ENCODE results near the gene EPN3.
A peak's percentile ranks its signal among the peaks of the same experiment; 100 is the strongest.

EPN3 gene

DNA sequence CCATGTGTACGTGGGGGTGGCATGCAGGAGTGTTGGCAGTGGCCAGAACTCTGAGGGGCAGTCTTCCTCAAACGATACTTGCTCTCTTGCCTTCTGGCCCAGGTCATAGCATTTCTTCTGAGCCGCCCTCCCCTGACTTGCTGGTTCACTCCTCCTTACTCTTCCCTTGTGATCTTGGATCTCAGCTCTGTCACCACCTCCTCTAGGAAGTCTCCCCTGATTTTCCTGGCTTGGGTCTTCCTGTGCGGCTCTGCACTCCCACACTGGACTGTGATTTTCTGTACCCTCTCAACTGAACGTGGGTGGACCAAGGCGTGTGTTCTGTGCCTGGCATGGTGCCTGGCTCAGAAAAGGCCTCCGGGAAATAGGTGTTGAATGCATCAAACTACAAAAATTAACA is 2.9 kb downstream of the EPN3 start:
- no peak for DNase-seq (ENCODE audit: low read depth)

GRCh38 chr17:50536683-50537646 is 4.4 kb downstream of the EPN3 start:
- no peak for DNase-seq (ENCODE audit: low read depth)

GRCh38 chr17:50537721-50538548 is 5.4 kb downstream of the EPN3 start:
- DNase-seq (ENCODE audit: low read depth) = no peak

GRCh38 chr17:50538549-50539410 is 6.2 kb downstream of the EPN3 start:
- no peak for DNase-seq (ENCODE audit: low read depth)

- no peak for DNase-seq (ENCODE audit: low read depth)
Measured at GRCh38 chr17:50539762-50540559, 7.4 kb downstream of the EPN3 start.

DNA sequence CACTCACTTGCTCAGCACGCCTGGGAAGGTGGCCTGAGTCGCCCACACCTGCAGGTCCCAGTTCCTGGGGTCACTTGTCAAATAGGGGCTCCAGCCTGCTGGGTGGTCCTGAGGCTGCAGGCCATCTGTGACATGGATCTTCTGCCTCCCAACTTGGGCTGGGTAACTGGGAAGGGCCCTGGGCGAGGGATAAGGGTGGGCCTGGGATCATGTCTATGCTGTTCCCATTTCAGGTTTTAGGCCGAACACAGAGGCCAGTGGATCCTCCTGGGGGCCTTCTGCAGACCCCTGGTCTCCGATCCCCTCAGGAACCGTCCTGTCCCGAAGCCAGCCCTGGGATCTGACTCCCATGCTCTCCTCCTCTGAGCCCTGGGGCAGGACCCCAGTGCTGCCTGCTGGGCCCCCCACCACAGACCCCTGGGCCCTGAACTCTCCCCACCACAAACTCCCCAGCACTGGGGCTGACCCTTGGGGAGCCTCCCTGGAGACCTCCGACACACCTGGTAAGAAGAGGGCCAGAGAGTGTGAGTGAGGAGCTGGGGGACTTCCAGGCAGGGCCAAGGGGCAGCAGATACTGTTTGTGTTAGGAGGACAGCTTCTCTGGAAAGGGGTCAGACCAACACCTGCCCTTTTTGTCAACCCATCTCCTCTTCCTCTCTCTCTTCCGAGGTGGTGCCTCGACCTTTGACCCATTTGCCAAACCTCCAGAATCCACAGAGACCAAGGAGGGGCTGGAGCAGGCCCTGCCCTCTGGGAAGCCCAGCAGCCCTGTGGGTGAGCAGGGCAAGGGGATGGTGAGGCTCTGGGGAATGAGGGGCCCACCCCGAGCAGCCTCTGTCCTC is 8.2 kb downstream of the EPN3 start:
- no peak for DNase-seq (ENCODE audit: low read depth)

DNA sequence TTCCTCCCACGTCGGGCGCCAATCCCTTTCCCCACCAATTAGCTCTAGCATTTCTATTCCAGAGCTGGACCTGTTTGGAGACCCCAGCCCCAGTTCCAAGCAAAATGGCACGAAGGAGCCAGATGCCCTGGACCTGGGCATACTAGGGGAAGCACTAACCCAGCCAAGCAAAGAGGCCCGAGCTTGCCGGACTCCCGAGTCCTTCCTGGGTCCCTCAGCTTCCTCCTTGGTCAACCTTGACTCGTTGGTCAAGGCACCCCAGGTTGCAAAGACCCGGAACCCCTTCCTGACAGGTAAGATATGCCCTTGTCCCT is 8.8 kb downstream of the EPN3 start:
- no peak for DNase-seq (ENCODE audit: low read depth)

DNA sequence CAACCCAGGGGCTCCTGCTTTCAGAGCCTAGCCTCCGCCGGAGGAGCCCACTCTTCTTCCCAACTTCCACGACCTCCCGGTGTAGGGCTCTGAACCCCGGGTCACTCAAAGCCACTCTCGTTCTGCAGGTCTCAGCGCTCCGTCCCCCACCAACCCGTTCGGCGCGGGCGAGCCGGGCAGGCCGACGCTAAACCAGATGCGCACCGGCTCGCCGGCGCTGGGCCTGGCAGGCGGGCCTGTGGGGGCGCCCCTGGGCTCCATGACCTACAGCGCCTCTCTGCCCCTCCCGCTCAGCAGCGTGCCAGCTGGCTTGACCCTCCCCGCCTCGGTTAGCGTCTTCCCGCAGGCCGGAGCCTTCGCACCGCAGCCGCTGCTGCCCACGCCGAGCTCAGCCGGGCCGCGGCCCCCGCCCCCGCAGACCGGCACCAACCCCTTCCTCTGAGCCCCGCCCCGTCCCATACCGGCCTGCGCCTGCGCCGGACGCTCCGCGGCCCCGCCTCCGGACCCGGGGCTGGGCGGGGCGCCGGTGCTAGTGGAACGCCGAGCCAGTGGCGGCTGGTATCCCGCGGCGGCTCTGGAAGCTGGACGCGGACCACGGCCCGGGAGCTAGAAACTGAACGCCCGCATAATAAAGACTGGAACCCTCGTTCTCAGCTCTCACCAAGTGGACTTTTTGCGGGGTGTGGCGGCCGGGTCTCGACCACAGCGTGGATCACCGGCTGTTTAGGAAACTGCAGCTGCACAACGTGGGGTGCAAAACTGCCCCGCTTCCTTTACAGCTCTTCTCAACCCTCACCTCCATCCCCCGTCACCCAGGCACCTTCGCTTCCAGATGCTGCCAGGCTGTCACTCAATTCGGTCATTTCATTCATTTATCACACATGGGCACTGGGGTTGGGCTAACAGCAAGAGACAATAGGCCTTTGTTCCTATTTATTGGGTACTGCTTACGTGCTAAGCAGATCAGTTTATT is 9.5 kb downstream of the EPN3 start:
- DNase-seq (ENCODE audit: low read depth) = peak; percentile 84

- DNase-seq (ENCODE audit: low read depth) = no peak
Measured at GRCh38 chr17:50542795-50543774, 10.6 kb downstream of the EPN3 start.

DNA sequence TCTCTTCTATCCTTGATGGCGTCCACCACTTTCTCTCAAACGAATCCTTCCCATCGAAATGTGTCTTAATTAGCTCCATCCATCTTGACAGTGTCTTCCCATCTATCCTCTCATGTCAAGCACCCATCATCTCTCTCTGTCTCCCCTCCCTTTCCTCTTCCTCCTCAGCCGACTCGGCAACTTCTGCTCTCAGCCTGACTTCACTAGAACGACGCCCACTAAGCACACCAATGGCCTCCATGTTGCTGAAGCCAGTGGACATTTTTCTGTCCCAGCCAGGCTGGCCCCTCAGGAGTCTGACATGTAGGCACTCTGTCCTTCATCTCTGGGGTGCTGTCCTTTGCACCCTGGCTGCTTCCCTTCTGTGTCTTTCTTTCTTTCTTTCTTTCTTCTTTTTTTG is 12.0 kb downstream of the EPN3 start:
- no peak for DNase-seq (ENCODE audit: low read depth)

DNA sequence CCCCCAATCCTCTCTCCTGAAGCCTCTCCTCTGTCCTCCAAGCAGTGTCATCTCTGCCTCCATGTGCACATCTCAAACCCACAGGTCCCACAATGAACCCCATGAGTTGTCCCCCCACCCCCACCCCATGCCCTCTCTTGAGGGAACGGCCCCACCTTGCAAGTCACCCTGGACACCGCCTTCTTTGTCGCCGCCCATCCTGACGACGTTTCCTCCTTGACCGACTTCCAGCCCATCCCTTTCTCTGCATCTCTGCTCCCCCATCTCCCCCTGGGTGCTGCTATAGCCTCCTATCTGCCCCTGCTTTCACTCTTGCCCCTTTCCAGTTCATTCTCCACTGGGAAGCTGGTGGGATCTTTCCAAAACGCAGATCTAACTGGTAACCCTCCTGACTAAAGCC is 12.8 kb downstream of the EPN3 start:
- DNase-seq (ENCODE audit: low read depth) = no peak

DNA sequence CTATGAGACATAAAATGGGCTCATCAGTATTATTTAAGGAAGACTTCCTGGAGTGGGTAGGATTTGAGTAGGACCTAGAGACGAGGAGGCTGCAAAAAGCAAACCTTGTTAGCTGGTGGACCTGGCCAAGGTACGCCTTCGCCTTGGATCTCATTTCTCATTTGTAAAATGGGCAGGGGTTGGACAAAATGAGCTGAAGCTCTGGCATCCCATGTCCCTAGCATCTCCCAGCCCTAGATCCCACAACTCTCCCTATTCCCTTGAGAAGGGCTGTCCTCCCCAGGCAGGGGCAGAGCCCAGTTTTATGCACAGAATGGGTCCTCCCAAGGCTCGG is 14.1 kb downstream of the EPN3 start:
- DNase-seq (ENCODE audit: low read depth) = no peak

GRCh38 chr17:50547035-50547735 is 14.7 kb downstream of the EPN3 start, which contains the start of gene SPATA20:
SPATA20 (plus strand) TSS chr17:50547174; CDS start chr17:50547209, 35 bp downstream.
- peak; percentile 87 for DNase-seq (ENCODE audit: low read depth)

DNA sequence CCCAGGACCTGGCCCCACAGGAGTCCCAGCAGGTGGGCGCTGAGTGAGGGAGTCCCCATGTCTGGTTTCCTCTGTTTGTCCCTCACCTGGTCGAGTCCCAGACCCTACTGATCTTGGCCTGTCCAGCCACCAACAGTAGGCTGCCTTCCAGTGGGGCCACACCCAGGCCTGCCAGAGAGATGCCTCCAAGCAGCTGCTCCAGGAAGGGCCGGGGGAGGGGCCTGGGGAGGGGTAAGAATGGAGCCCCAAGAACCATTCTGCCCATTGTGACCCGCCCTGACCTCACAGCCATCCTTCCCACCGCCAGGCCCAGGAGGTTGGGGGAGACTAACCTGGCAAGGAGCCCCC is 15.2 kb downstream of the EPN3 start:
- no peak for DNase-seq (ENCODE audit: low read depth)

- DNase-seq (ENCODE audit: low read depth) = no peak
Measured at GRCh38 chr17:50548831-50549230, 16.3 kb downstream of the EPN3 start.

DNA sequence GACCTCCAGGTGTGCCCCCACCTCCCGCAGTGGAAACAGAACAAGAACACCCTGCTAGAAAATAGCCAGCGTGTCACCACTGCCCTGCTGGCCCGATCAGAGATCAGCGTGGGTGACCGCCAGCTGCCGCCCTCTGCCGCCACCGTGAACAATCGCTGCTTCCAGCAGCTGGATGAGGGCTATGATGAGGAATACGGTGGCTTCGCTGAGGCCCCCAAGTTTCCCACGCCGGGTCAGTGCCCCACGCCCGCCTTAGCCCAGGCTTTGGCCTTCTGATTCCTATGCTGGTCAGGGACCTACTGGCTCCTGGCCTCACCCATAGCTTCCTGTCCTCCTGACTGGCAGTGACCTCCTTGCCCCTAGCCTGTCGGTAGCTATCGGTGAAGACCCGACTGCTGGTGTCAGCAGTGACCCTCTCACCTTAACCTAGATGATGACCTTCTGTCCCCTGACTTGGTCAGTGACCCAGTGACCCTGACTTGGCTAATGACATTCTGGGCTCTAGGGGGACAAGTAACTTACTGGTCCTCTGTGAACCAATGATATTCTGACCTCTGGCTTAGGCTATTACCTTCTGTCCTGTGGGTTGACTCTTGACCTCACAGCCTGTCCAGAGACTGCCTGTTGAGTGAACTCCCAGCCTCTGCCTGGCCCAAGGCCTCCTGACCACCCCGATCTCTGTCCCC is 16.9 kb downstream of the EPN3 start:
- DNase-seq (ENCODE audit: low read depth) = no peak

GRCh38 chr17:50549969-50550368 is 17.4 kb downstream of the EPN3 start:
- no peak for DNase-seq (ENCODE audit: low read depth)
